ENCODE results near the gene KRTAP10-1.

- TF ChIP-seq, protein P1, sequence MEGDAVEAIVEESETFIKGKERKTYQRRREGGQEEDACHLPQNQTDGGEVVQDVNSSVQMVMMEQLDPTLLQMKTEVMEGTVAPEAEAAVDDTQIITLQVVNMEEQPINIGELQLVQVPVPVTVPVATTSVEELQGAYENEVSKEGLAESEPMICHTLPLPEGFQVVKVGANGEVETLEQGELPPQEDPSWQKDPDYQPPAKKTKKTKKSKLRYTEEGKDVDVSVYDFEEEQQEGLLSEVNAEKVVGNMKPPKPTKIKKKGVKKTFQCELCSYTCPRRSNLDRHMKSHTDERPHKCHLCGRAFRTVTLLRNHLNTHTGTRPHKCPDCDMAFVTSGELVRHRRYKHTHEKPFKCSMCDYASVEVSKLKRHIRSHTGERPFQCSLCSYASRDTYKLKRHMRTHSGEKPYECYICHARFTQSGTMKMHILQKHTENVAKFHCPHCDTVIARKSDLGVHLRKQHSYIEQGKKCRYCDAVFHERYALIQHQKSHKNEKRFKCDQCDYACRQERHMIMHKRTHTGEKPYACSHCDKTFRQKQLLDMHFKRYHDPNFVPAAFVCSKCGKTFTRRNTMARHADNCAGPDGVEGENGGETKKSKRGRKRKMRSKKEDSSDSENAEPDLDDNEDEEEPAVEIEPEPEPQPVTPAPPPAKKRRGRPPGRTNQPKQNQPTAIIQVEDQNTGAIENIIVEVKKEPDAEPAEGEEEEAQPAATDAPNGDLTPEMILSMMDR (optimal IDR thresholded peaks at IDR 0.05 in 1 of 3, IDR thresholded peaks at IDR 0.05 in 1 of 3, conservative IDR thresholded peaks at IDR 0.05 in 1 of 3; ENCODE audit: extremely low read depth in 1 of 3, insufficient read depth in 2 of 3, low read length in 3 of 3), result no peak
- no peak for TF ChIP-seq EZH2 (IDR thresholded peaks at IDR 0.05; ENCODE audit: low read length)
Observed at GRCh38 chr21:44581158-44581557, 41.2 kb upstream of the KRTAP10-1 start.
